OCI-M2 (cell line): ENCODE results near the gene DRAM1.
"Not testable (repeated sequence)": the region's sequence is repeated elsewhere in the genome, so short reads cannot be mapped to it uniquely, and the experiment has no call there.

Experiments used
- DNase-seq: peaks from one replicate; lab custom pipeline; 2025; ENCODE audit not compliant: unreplicated experiment; lab: John Stamatoyannopoulos, UW

The DRAM1 gene

GRCh38 chr12:101876861-101877805 lies at the start of gene DRAM1:
Gene DRAM1 (plus strand): TSS chr12:101877580. CDS start chr12:101877790, 210 bp downstream.
- no peak for DNase-seq

DNA sequence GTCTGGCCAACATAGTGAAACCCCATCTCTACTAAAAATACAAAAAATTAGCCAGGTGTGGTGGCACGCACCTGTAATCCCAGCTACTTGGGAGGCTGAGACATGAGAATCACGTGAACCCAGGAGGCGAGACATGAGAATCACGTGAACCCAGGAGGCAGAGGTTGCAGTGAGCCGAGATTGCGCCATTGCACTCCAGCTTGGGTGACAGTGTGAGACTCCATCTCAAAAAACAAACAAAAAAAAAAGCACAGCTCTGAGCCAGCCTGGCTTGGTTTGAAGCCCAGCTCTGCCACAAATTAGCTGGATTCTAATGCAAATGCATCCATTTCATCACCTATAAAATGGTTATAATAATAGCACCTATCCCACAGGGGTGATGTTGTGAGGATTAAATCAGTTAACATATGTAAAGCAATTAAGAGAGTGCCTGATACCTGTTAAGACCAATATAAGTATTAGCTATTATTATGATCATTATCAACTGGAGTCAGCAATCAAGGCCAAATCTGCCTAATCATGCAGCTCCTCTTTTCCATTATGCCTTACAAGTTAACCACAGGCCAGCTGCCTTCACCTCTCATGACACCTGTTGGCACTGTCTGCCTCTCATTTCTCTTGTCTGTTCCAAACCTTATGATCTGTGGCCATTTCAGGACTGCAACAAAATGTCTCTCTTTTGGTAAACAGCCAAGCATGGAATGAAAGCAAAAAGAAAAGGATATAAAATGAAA lies 48.8 kb upstream of the DRAM1 start:
- no peak for DNase-seq

DNA sequence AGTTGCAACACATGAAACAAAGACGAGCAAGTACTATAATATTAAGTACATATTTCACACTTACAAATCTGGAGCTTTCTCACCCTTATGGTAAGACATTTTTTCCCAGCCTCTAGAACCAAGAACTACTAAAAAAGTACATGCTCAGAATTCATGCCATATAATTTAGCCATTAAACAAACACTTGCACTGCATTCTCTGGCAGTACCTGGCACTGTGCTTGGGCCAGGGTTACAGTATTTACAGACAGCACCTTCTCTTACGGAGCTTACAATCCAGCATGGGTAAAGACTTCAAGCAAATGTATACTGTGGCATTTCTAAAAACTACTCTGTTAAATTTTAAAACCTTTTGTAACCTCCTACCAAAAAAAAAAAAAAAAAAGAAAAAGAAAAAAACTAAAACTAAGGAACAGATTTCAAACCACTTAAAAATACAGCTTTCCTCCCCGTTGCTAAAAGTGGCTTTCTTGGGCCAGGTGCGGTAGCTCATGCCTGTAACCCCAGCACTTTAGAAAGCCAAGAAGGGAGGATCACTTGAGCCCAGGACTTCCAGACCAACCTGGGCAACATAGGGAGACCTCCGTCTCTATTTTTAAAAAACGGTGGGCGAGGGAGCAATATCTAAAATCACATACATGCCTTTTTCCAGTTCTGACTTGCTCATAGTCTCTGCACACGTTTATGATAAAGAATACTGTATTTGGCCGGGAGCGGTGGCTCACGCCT lies 47.6 kb upstream of the DRAM1 start:
- no peak for DNase-seq

GRCh38 chr12:101830367-101831325 lies 46.7 kb upstream of the DRAM1 start, which contains the start of gene GNPTAB:
Gene GNPTAB (minus strand): TSS chr12:101830959. CDS start chr12:101830675, 284 bp downstream.
- no peak for DNase-seq

DNA sequence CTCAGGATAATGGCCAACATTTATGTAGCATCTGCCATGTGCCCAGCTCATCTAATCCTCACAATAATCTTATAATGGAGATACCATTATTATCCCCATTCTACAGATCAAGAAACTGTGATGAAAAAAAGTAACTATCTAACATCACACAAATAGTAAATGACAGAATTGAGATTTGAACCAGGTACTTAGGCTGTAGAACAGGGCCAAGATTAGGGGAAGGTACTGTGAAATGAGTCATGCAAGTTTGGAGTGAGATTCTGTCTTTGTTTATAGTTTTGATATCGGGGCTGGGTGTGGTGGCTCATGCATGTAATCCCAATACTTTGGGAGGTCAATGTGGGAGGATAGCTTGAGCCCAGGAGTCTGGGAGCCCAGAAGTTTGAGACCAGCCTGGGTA lies 45.4 kb upstream of the DRAM1 start:
- no peak for DNase-seq

- no peak for DNase-seq
These were observed 38.6 kb upstream of the DRAM1 start for GRCh38 chr12:101838628-101839323.

DNA sequence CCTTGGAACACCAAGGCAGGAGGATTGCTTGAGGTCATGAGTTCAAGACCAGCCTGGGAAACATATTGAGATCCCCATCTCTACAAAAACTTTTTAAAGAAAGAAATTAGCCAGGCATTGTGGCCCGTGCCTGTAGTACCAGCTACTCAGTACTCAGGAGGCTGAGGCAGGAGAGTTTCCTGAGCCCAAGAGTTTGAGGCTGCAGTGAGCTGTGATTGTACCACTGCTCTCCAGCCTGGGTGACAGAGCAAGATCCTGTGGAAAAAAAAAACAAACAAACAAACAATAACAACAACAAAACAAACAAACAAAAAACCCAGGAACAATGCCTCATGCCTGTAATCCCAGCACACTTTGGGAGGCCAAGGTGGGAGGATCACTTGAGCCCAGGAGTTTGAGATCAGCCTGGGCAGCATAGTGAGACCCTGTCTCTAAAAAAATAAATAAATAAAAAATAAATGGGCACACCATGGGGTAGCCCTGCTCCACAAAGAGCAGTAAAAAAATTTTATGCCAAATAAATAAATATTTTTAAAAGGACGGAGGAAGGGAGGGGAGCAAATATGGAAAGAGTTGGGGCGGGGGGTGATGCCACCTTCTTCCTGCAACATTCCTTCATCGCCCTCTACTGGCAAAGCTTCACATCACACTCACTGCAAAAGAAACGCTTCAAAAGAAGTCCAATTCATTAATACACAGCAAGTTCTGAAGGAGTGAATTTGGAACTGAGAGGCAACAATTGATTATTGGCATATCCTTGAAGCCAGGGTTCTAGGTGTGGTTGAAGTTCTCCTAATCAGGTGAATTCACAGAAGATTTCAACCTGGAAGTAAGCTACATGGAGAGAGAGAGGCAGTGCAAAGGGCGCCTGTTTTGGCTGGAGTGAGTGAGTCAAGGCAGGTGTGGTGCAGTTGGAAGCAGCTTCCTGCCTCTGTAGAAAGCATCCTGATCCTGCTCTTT lies 37.8 kb upstream of the DRAM1 start:
- DNase-seq, result no peak

DNA sequence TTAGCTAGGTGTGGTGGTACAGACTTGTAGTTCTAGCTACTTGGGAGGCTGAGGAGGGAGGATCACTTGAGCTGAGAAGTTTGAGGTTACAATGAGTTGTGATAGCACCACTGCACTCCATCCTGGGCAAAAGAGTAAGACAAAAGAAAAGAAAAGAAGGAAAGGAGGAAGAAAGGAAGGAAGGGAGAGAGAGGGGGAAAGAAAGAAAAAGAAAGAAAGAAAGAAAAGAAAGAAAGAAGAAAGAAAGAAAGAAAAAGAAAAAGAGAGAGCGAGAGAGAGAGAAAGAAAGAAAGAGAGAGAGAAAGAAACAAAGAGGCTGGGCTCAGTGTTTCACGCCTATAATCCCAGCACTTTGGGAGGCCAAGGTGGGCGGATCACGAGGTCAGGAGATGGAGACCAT lies 36.3 kb upstream of the DRAM1 start:
- DNase-seq, result no peak

- DNase-seq, result no peak
These were observed 32.2 kb upstream of the DRAM1 start for GRCh38 chr12:101845137-101845711.

DNA sequence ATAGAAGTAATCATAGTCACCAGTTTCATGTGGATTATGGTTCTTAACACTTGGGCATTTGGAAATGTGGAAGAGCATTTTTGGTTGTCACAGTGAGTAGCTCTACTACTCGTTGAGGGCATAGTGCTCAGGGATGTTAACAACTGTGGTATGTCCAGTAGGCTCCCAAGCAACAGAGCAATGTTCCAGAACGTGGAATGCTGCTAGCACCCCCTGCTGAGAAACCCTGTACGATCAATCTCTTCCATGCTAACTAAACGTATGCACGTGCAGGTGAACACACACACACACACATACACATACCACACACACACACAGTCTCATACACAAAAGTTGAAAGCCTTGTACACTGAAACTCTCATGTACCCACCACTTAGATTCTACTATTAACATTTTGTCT lies 30.1 kb upstream of the DRAM1 start:
- DNase-seq, result no peak

DNA sequence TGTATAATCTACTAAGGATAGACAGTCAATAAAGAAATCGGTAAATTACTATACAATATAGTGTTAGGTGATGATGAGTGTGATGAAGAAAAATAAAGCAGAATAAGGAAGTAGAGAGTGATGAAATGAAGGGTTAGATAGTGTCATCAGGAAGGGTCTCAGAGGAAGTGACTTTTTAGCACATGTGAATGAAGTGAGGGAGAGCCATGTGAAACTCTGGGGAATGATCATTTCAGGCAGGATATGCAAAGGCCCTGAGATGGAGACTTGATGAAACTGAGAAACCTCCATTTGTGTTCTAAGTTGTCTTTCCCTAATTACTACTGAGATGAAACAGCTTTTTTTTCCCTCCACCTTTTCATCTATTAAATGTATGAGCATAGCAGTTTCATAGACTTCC lies 27.2 kb upstream of the DRAM1 start:
- no peak for DNase-seq

- no peak for DNase-seq
These were observed 24.4 kb upstream of the DRAM1 start for GRCh38 chr12:101852998-101853397.

GRCh38 chr12:101854747-101855146 lies 22.6 kb upstream of the DRAM1 start:
- DNase-seq, result no peak

GRCh38 chr12:101855364-101855884 lies 22.0 kb upstream of the DRAM1 start:
- DNase-seq, result peak; percentile 51

GRCh38 chr12:101855976-101856375 lies 21.4 kb upstream of the DRAM1 start:
- DNase-seq, result no peak

- not testable (repeated sequence) for DNase-seq
These were observed 20.8 kb upstream of the DRAM1 start for GRCh38 chr12:101856614-101857013.

GRCh38 chr12:101857043-101857558 lies 20.3 kb upstream of the DRAM1 start:
- no peak for DNase-seq

- no peak for DNase-seq
These were observed 19.0 kb upstream of the DRAM1 start for GRCh38 chr12:101858361-101858760.
